ENCODE results near the gene ADAM12.

DNA sequence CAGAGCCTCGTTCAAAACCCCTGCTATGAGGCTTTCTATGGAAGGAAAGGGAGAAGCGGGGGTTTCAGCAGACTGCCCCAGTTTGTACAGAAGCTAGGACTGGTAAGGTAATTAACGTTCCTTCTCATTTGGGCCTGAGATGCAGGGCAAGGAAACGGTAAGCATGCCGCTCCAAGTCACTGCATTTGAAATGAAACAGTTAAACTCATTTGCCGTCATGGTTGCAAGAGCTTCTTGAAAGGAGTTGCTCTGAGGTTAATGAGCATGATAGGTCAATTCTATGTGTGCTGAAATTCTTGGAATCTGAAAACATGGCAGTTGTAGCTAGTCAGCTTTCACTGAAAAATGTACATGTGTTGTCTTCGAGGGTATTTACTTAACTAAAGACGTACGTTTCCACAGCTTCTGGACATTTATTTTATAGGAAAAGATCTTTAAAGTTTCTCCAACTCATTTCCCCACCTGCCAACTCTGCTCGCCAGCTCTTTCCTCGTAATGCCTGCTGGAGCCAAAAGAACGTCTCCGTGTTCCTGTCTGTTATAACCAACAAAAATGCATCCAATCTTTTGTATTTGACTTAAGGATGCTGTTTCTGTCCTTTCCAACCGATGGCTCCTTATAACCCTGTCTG is 73.3 kb downstream of the ADAM12 start:
- TF ChIP-seq, protein P1, sequence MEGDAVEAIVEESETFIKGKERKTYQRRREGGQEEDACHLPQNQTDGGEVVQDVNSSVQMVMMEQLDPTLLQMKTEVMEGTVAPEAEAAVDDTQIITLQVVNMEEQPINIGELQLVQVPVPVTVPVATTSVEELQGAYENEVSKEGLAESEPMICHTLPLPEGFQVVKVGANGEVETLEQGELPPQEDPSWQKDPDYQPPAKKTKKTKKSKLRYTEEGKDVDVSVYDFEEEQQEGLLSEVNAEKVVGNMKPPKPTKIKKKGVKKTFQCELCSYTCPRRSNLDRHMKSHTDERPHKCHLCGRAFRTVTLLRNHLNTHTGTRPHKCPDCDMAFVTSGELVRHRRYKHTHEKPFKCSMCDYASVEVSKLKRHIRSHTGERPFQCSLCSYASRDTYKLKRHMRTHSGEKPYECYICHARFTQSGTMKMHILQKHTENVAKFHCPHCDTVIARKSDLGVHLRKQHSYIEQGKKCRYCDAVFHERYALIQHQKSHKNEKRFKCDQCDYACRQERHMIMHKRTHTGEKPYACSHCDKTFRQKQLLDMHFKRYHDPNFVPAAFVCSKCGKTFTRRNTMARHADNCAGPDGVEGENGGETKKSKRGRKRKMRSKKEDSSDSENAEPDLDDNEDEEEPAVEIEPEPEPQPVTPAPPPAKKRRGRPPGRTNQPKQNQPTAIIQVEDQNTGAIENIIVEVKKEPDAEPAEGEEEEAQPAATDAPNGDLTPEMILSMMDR (IDR thresholded peaks at IDR 0.05), result no peak
- no peak for TF ChIP-seq POLR2A (IDR thresholded peaks at IDR 0.05)

All from uterus (tissue), 2 donors.